Activated T-cell treated with anti-CD3 and anti-CD28 coated beads, Interleukin-2, amount 50 U/mL, for 72 hours (primary cell): Measurements from ENCODE around the gene PEX3. TPM values are rescaled to one million over a fixed set of nuclear protein-coding genes. Genes with fewer than 3 reads are reported as not detected.
A peak's percentile ranks its signal among the peaks of the same experiment; 100 is the strongest.

ENCODE experiments used
- ATAC-seq, 2 donors: fragments of 150-1000 bp; cut with Tn5 transposase; replicated peaks in 1 of 2; 2 replicates each; pipeline ENCODE4 v1.10.0; 2021; ENCODE audit warnings: moderate library complexity in 2 of 2, mild to moderate bottlenecking in 1 of 2
- DNase-seq, 2 donors: peaks; one replicate each; pipeline ENCODE4 v3.0.0; 2021 to 2022; ENCODE audit warnings: mixed read lengths in 1 of 2
- H3K27ac Mint-ChIP-seq: one replicate; pipeline ENCODE4 v1.8.0; 2022; ENCODE audit warnings: mild to moderate bottlenecking, moderate library complexity, mixed read lengths
- H3K27me3 Mint-ChIP-seq: one replicate; pipeline ENCODE4 v1.8.0; 2022; ENCODE audit warnings: low read depth, mixed read lengths
- H3K36me3 Mint-ChIP-seq, 2 donors: one replicate each; pipeline ENCODE4 v1.8.0; 2022; ENCODE audit warnings: mixed read lengths in 2 of 2, mild to moderate bottlenecking in 1 of 2; ENCODE audit not compliant: insufficient read depth in 2 of 2
- H3K4me1 Mint-ChIP-seq: one replicate; pipeline ENCODE4 v1.8.0; 2022; ENCODE audit warnings: low read depth, mixed read lengths
- H3K4me3 Mint-ChIP-seq, 2 donors: one replicate each; pipeline ENCODE4 v1.8.0; 2022; ENCODE audit warnings: mild to moderate bottlenecking in 2 of 2, mixed read lengths in 2 of 2, moderate library complexity in 2 of 2
- H3K9me3 Mint-ChIP-seq, 2 donors: one replicate each; pipeline ENCODE4 v1.8.0; 2022; ENCODE audit warnings: mixed read lengths in 2 of 2
- total RNA-seq, 2 donors: library from RNA; stranded (reverse); gene quantifications; one replicate each; pipeline ENCODE4 v1.2.3, GENCODE V29; 2022

The PEX3 gene
- total RNA-seq, 2 donors from 2014 or later, result 24.0 to 24.3 TPM

- Mint-ChIP-seq H3K27ac (no peak overlapping the region), H3K4me1 (peaks cover 21% of the 10 kb centered on the region), H3K9me3 (no peaks in the 10 kb centered on the region), H3K36me3 (no peaks in the 10 kb centered on the region), H3K4me3 (no peak overlapping the region), H3K27me3 (no peaks in the 10 kb centered on the region)
- ATAC-seq, result no peak
- no peak for DNase-seq
Observed at GRCh38 chr6:143516690-143517446, 66.3 kb downstream of the PEX3 start.

- Mint-ChIP-seq H3K4me1 (peaks cover 21% of the 10 kb centered on the region), H3K9me3 (no peaks in the 10 kb centered on the region), H3K4me3 (no peak overlapping the region), H3K27me3 (no peaks in the 10 kb centered on the region), H3K36me3 (no peaks in the 10 kb centered on the region), H3K27ac (no peak overlapping the region)
- ATAC-seq, result no peak
- DNase-seq, result no peak
Observed at GRCh38 chr6:143517447-143517773, 66.8 kb downstream of the PEX3 start.

- H3K27me3 Mint-ChIP-seq, result no peaks in the 10 kb centered on the region
- H3K27ac Mint-ChIP-seq, result no peak overlapping the region
- peaks cover 0 to 2% of the 10 kb centered on the region in 2 donors for H3K9me3 Mint-ChIP-seq
- no peak overlapping the region for H3K4me3 Mint-ChIP-seq
- peaks cover 4% of the 10 kb centered on the region for H3K4me1 Mint-ChIP-seq
- ATAC-seq (no peak), DNase-seq (no peak)
- H3K36me3 Mint-ChIP-seq, result no peaks in the 10 kb centered on the region
Observed at GRCh38 chr6:143522039-143522600, 71.5 kb downstream of the PEX3 start.

DNA sequence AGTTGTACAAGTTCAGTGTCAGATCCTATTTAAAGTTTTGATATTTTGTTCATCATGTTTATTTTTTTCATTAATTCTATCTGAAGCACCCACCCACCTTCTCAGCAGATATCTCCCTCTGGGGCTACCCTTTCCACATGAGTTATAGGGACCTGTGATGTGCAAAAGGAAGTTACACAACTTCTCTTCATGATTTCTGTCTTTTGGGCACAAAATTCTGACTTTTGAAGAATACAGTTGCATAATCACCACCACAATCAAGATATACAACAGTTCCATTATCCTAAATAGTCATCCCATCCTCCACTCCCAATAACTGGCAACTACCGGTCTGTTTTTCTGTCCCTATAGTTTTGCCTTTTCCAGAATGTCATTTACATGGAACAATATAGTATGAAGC lies 74.8 kb downstream of the PEX3 start:
- peaks cover 14% of the 10 kb centered on the region for H3K4me1 Mint-ChIP-seq
- H3K4me3 Mint-ChIP-seq, result no peak overlapping the region
- no peak for DNase-seq
- H3K27ac Mint-ChIP-seq, result no peak overlapping the region
- H3K9me3 Mint-ChIP-seq, result peaks cover 0 to 2% of the 10 kb centered on the region in 2 donors
- no peaks in the 10 kb centered on the region for H3K27me3 Mint-ChIP-seq
- no peaks in the 10 kb centered on the region for H3K36me3 Mint-ChIP-seq
- ATAC-seq, result no peak

DNA sequence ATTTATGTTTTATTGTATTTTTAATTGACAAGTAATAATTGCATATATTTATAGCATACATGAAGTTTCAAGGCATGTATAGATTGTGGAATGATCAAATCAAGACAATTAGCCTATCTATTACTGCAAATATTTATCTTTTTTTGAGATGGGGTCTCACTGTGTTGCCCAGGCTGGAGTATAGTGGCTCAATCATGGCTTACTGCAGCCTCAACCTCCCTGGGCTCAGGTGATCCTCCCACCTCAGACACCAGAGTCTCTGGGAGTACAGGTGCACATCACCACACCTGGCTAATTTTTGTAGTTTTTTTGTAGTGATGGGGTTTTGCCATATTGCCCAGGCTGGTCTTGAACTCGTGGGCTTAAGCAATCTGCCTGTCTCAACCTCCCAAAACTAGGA lies 77.1 kb downstream of the PEX3 start:
- Mint-ChIP-seq H3K36me3 (no peaks in the 10 kb centered on the region), H3K4me1 (peaks cover 14% of the 10 kb centered on the region), H3K27me3 (no peaks in the 10 kb centered on the region), H3K4me3 (no peak overlapping the region), H3K27ac (peak overlapping the region; percentile 97), H3K9me3 (peaks cover 0 to 2% of the 10 kb centered on the region in 2 donors)
- no peak for DNase-seq
- ATAC-seq, result no peak

DNA sequence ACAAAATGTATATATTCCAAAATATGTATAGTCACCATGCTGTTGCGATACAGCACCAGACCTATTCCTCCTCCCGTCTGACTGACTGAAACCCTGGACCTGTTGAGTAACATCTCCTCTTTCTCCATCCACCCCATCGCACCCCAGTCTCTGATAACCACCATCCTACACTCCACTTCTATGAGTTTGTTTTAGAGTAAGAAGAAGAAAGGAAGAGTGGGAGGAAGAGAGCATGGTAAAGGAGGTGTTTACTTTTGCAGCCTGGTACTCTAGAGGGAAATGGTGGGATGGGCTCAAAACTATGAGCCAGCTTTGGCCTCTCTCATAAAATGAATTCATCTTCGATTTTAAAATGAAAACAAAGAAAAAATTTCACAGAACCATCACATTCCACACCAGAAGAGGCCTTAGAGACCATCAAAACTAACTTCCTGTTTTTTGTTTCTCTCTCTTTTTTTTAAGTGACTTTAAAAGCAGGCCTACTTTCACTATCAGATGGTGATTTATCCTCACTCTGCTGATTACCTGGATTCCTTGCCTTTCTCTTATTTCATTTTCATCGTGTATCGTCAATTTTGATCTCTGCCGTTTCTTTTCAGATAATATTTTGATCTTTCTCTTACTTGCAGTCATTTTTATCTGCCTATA lies 77.7 kb downstream of the PEX3 start:
- peak overlapping the region; percentile 46 to 83 for H3K4me3 Mint-ChIP-seq
- H3K4me1 Mint-ChIP-seq, result peaks cover 14% of the 10 kb centered on the region
- no peaks in the 10 kb centered on the region for H3K27me3 Mint-ChIP-seq
- peaks cover 0 to 2% of the 10 kb centered on the region in 2 donors for H3K9me3 Mint-ChIP-seq
- peak; percentile 45 to 58 for ATAC-seq
- H3K36me3 Mint-ChIP-seq, result no peaks in the 10 kb centered on the region
- DNase-seq, result no peak
- peak overlapping the region; percentile 97 for H3K27ac Mint-ChIP-seq

DNA sequence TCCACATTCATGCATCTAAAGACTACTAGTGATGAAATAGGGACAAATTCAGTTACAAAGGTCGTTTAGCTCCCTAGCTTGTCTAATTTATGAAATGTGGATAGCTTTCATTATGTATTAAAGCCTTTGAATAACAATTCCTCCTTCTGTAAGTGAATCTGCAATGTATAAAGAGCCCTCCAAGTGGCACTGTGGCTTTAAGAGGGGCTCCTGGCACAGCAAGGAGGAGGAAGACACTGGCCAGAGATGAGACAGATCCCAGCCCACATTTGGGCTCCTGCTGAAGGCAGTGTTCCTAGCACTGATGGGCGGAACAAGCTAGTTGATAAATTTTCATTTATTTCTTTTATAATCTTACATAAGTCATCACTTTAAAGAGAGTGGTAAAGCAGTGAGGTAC lies 78.5 kb downstream of the PEX3 start:
- peak overlapping the region; percentile 97 for H3K27ac Mint-ChIP-seq
- H3K4me1 Mint-ChIP-seq, result peaks cover 14% of the 10 kb centered on the region
- no peak overlapping the region for H3K4me3 Mint-ChIP-seq
- no peaks in the 10 kb centered on the region for H3K27me3 Mint-ChIP-seq
- no peaks in the 10 kb centered on the region for H3K36me3 Mint-ChIP-seq
- ATAC-seq (peak in 1 of 2 donors; percentile 39), DNase-seq (no peak)
- no peaks in the 10 kb centered on the region for H3K9me3 Mint-ChIP-seq

DNA sequence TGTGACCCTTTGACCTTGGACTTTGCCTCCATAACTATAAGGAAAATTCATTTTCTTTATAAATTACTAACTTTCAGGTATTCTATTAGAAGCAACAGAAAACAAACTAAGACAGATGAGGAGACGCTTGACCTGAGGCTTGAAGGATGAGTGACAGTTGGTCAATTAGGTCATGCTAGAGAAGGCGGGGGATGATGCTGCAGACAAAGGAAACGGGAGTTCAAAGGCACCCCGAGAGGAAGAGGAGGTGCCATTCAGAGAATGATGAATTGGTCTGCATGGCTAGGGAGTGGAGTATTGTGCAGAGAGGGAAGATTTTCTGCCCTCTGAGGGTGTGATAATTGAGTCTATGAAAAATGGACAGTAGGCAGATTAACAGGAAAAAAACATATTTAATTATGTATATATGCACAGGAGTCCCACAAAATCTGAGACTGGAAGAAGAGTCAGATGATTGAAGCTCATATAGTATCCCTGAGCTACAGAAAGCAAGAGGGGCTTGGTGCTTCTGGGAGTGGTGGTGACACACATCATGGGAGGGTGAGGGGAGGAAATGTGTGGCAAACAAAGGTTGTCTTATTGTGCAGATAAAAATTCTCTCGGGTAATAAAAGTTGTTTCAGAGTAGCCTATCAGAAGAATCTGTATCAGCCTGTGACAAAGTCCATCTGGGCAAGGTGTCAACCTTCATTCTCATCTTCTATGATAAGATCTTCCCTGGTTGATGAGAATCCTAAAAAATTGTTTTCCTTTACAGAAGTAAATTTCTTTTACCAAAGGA lies 81.3 kb downstream of the PEX3 start:
- Mint-ChIP-seq H3K4me3 (no peak overlapping the region), H3K4me1 (peaks cover 20% of the 10 kb centered on the region), H3K27me3 (no peaks in the 10 kb centered on the region), H3K27ac (no peak overlapping the region), H3K36me3 (no peaks in the 10 kb centered on the region), H3K9me3 (no peaks in the 10 kb centered on the region)
- ATAC-seq, result peak in 1 of 2 donors; percentile 31
- DNase-seq, result no peak

- no peak overlapping the region for H3K27ac Mint-ChIP-seq
- no peak overlapping the region for H3K4me3 Mint-ChIP-seq
- peaks cover 35% of the 10 kb centered on the region for H3K4me1 Mint-ChIP-seq
Observed at GRCh38 chr6:143535189-143535614, 84.6 kb downstream of the PEX3 start.

DNA sequence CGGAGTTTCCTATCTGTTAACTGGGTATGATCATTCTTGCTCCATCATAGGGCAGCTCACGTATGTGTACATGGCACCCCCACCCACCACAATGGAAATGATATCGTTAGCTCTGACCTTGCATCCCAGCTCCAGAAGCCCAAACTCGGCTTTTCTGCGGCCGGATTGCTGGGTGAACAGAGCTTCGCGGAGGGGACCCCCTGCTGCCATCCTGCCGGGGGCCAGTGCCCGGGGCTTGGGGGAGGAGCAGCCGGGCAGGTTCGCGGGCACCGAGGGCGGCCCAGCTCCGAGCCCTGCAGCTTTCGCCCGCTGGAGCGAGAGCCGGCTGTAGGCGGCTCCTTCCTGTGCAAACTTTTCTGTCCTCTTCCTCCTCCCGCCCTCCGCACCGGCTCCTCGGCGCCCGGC lies 85.9 kb downstream of the PEX3 start:
- no peaks in the 10 kb centered on the region for H3K9me3 Mint-ChIP-seq
- DNase-seq (peak; percentile 70 to 71), ATAC-seq (peak; percentile 73 to 80)
- no peak overlapping the region for H3K27ac Mint-ChIP-seq
- H3K27me3 Mint-ChIP-seq, result no peaks in the 10 kb centered on the region
- H3K4me1 Mint-ChIP-seq, result peaks cover 37% of the 10 kb centered on the region
- H3K36me3 Mint-ChIP-seq, result no peaks in the 10 kb centered on the region
- H3K4me3 Mint-ChIP-seq, result peak overlapping the region; percentile 73 to 74

More at GRCh38 chr6:143535189-143535614, 84.6 kb downstream of the PEX3 start:
- no peaks in the 10 kb centered on the region for H3K36me3 Mint-ChIP-seq
- no peak for ATAC-seq
- H3K27me3 Mint-ChIP-seq, result no peaks in the 10 kb centered on the region
- no peaks in the 10 kb centered on the region for H3K9me3 Mint-ChIP-seq
- DNase-seq, result no peak

DNA sequence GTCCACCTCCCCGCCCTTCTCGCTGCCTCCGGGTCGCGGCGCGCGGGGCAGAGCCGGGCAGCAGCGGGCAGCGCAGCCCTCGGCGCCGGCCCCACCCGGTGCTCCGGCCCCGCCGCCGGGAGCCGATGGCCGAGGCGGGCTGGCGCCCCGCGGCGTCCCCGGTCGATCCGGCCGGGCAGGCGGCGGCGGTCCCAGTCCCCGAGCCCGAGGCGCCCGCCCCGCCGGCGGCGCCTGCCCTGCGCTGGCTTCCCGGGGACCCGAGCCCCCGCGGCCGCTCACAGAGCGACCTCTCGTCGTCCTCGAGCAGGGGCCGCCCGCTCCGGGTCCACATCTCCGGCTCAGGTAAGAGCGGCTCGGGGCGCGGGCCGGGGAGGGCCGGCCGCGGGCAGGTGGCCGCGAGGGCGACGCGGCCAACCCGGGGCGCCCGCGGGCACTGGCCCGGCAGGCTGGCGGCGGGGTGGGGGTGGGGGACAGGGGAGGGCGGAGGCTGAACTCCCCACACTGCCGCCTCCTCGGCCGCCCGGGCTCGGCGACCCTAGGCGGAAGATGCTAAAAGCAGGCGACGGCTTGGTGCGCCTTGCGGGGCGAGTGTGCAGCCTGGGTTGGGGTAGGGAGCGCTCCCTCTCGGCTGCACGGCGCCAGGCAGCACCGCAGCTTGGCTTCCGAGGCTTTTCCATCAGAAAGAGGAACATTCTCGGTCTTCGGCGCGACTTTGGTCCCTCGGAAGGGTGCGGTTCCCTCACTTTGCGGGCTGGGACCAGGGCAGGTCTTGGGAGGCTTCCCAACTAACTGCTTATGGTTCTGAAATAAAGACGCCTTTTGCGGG lies 86.5 kb downstream of the PEX3 start:
- H3K4me3 Mint-ChIP-seq, result peak overlapping the region; percentile 74 to 82
- no peaks in the 10 kb centered on the region for H3K36me3 Mint-ChIP-seq
- H3K4me1 Mint-ChIP-seq, result peaks cover 44% of the 10 kb centered on the region
- no peaks in the 10 kb centered on the region for H3K9me3 Mint-ChIP-seq
- peak; percentile 75 to 78 for ATAC-seq
- DNase-seq, result peak; percentile 72 to 75
- H3K27ac Mint-ChIP-seq, result peak overlapping the region; percentile 72
- H3K27me3 Mint-ChIP-seq, result no peaks in the 10 kb centered on the region

GRCh38 chr6:143538374-143538773 lies 87.8 kb downstream of the PEX3 start:
- H3K27me3 Mint-ChIP-seq, result no peaks in the 10 kb centered on the region
- H3K4me3 Mint-ChIP-seq, result peak overlapping the region; percentile 70 to 82
- peak overlapping the region; percentile 72 for H3K27ac Mint-ChIP-seq
- no peaks in the 10 kb centered on the region for H3K9me3 Mint-ChIP-seq
- H3K4me1 Mint-ChIP-seq, result peaks cover 57% of the 10 kb centered on the region
- ATAC-seq, result no peak
- peaks cover 0 to 2% of the 10 kb centered on the region in 2 donors for H3K36me3 Mint-ChIP-seq
- peak in 1 of 2 donors; percentile 15 for DNase-seq
